Neural cell (in vitro differentiated cells): ENCODE results near the gene MINDY3.

Source experiments
- CTCF ChIP-seq: fragments of 450-650 bp; IDR thresholded peaks from 2 replicates; pipeline ENCODE4 v1.5.1; 2014; ENCODE audit warnings: antibody characterized with exemption, mild to moderate bottlenecking, moderate library complexity; ENCODE audit not compliant: poor library complexity, severe bottlenecking
- EP300 ChIP-seq: fragments of 450-650 bp; conservative IDR thresholded peaks from 2 replicates; pipeline ENCODE4 v1.6.1; 2014; ENCODE audit warnings: antibody characterized with exemption, mild to moderate bottlenecking, moderate library complexity; ENCODE audit not compliant: poor library complexity, severe bottlenecking
- EZH2 ChIP-seq: fragments of 200-600, 300-800 bp; shearing (Covaris generic), sonication (generic); IDR thresholded peaks from 2 replicates; pipeline ENCODE4 v1.6.1; 2014; ENCODE audit warnings: antibody characterized with exemption, low read length, borderline replicate concordance, mild to moderate bottlenecking; ENCODE audit not compliant: insufficient read depth, poor library complexity, severe bottlenecking
- MXI1 ChIP-seq: fragments of 450-650 bp; conservative IDR thresholded peaks from 2 replicates; pipeline ENCODE4 v1.6.1; 2014; ENCODE audit warnings: antibody characterized with exemption, mild to moderate bottlenecking; ENCODE audit not compliant: poor library complexity, severe bottlenecking
- POLR2AphosphoS5 ChIP-seq: IDR thresholded peaks from 2 replicates; pipeline ENCODE4 v1.6.1; 2012
- RAD21 ChIP-seq: fragments of 450-650 bp; conservative IDR thresholded peaks from 2 replicates; pipeline ENCODE4 v1.6.1; 2014; ENCODE audit warnings: antibody characterized with exemption, mild to moderate bottlenecking, moderate library complexity
- REST ChIP-seq: IDR thresholded peaks from 2 replicates; pipeline ENCODE4 v1.6.1; 2012; ENCODE audit warnings: borderline replicate concordance
- SMC3 ChIP-seq: fragments of 450-650 bp; conservative IDR thresholded peaks from 2 replicates; pipeline ENCODE4 v1.6.1; 2014; ENCODE audit warnings: antibody characterized with exemption, mild to moderate bottlenecking, moderate library complexity; ENCODE audit not compliant: poor library complexity
- TAF1 ChIP-seq: IDR thresholded peaks from 2 replicates; pipeline ENCODE4 v1.6.1; 2012; ENCODE audit warnings: low read depth

GRCh38 chr10:15781381-15781960 is 78.8 kb downstream of the MINDY3 start:
- TF ChIP-seq SMC3 (no peak), CTCF (no peak), RAD21 (no peak), MXI1 (no peak), REST (no peak), POLR2AphosphoS5 (no peak), EZH2 (no peak), EP300 (no peak), TAF1 (no peak)
